Left lung (tissue), 10 donors: ENCODE measurements around the gene FLRT2. TPM values are rescaled to one million over a fixed set of nuclear protein-coding genes. Genes with fewer than 3 reads are reported as not detected.
A peak's percentile ranks its signal among the peaks of the same experiment; 100 is the strongest.

Source experiments
- ATAC-seq: fragments of 200-7000 bp; cut with Tn5 transposase; one replicate; pipeline ENCODE4 v1.9.1; 2020; ENCODE audit warnings: moderate library complexity
- DNase-seq, 4 donors: peaks; one replicate each; pipeline ENCODE4 v3.0.0-alpha.2; 2013 to 2020
- H3K27ac ChIP-seq, 2 donors: fragments of 200-600 bp; sonication (generic) in 1 of 2; one replicate each; pipeline versions ENCODE4 v1.5.0 to v1.8.0; 2020 to 2021
- H3K27me3 ChIP-seq, 2 donors: fragments of 200-600 bp; sonication (generic) in 1 of 2; one replicate each; pipeline versions ENCODE4 v1.5.0 to v1.8.0; 2020 to 2021
- H3K36me3 ChIP-seq, 2 donors: fragments of 200-600 bp; sonication (generic) in 1 of 2; one replicate each; pipeline versions ENCODE4 v1.5.0 to v1.8.0; 2020 to 2021
- H3K4me1 ChIP-seq, 2 donors: fragments of 200-600 bp; one replicate each; pipeline ENCODE4 v1.8.0; 2021
- H3K4me3 ChIP-seq, 2 donors: fragments of 200-600 bp; sonication (generic) in 1 of 2; one replicate each; pipeline versions ENCODE4 v1.5.0 to v1.8.0; 2020 to 2021; ENCODE audit warnings: mild to moderate bottlenecking in 1 of 2
- H3K9me3 ChIP-seq, 2 donors: fragments of 200-600 bp; sonication (generic) in 1 of 2; one replicate each; pipeline versions ENCODE4 v1.5.0 to v1.8.0; 2020 to 2021
- intact Hi-C, 2 donors: fragments of 100-400 bp; cut with DNase I; formaldehyde crosslinking; loops; one replicate each; pipeline versions ENCODE4 v1.11.2 to v1.14.2; 2022
- polyA plus RNA-seq, 6 donors: library from polyadenylated mRNA; unstranded; fragments of 120-200 nt; gene quantifications; one replicate each; pipeline ENCODE4 v1.2.1, GENCODE V29; 2013; ENCODE audit not compliant: insufficient read length in 6 of 6
- total RNA-seq, 2 donors: library from RNA; stranded (reverse); fragmentation: NEBNext Ultra II Directional; extraction: Animal tissue kit (Norgen Biotek cat#: 25700); gene quantifications; one replicate each; pipeline ENCODE4 v1.2.1, GENCODE V29; 2021
- TF ChIP-seq, protein P1 (sequence below), 2 donors: fragments of 200-600 bp; sonication (generic) in 1 of 2; IDR thresholded peaks; one replicate each; pipeline versions ENCODE4 v1.5.0 to v1.8.0; 2021; ENCODE audit warnings: antibody characterized with exemption in 2 of 2
- donor health status: DM: no; HTN: yes; CAD: no.
- donor health status: DM: no; HTN: no; CAD: no.

FLRT2 gene
- total and polyA plus RNA-seq, 8 donors = 19.1 to 51.3 (median 35.3) TPM

DNA sequence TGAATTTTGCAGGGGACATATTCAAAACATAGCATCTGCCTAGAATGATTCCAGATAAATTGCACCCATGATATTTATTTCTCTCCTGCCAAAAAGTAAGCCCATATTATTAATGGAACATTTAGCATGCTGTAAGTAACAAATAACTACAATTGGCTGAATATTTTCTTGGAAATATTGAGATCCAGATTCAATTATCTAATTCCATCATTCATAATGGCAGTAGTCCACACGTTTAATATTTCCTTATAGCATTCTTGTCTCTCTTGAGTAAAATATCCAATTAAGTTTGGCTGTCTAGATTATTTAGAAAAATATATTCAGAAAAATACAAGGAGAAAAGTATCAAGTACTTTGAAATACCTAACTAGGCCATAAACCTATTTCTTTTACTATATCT is 157.5 kb downstream of the FLRT2 start:
- H3K4me1 ChIP-seq = no peaks in the 10 kb centered on the region

DNA sequence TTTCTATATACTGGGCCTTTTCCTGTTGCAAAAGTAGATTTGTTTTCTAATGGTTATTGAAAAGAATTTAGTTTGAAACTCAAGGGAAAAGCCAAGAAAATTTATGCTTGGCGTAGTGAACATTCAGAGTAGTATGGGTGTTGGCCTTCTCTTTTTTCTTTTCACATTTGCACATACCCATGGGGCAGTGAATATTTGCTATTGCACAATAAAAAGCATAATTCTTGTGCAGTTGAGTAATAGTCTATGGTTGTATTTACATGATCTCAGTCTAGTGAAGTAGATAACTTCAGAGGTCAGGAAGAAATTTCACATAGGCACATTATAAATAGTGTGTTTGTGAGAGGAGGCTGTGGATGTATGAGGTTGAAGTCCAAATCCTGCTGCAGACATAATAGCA is 158.1 kb downstream of the FLRT2 start:
- H3K9me3 ChIP-seq = no peaks in the 10 kb centered on the region
- no peak overlapping the region for H3K4me3 ChIP-seq
- intact Hi-C loops = no loop called here
- DNase-seq = no peak
- peak; percentile 73 for ATAC-seq
- no peak overlapping the region for H3K27ac ChIP-seq
- no peaks in the 10 kb centered on the region for H3K36me3 ChIP-seq
- H3K27me3 ChIP-seq = no peaks in the 10 kb centered on the region
- TF ChIP-seq, protein P1, sequence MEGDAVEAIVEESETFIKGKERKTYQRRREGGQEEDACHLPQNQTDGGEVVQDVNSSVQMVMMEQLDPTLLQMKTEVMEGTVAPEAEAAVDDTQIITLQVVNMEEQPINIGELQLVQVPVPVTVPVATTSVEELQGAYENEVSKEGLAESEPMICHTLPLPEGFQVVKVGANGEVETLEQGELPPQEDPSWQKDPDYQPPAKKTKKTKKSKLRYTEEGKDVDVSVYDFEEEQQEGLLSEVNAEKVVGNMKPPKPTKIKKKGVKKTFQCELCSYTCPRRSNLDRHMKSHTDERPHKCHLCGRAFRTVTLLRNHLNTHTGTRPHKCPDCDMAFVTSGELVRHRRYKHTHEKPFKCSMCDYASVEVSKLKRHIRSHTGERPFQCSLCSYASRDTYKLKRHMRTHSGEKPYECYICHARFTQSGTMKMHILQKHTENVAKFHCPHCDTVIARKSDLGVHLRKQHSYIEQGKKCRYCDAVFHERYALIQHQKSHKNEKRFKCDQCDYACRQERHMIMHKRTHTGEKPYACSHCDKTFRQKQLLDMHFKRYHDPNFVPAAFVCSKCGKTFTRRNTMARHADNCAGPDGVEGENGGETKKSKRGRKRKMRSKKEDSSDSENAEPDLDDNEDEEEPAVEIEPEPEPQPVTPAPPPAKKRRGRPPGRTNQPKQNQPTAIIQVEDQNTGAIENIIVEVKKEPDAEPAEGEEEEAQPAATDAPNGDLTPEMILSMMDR (IDR thresholded peaks at IDR 0.05) = no peak
- H3K4me1 ChIP-seq = no peaks in the 10 kb centered on the region

More for the DNA sequence above, 157.5 kb downstream of the FLRT2 start:
- intact Hi-C loops = no loop called here
- H3K27me3 ChIP-seq = no peaks in the 10 kb centered on the region
- no peak overlapping the region for H3K27ac ChIP-seq
- TF ChIP-seq, protein P1 (IDR thresholded peaks at IDR 0.05) = no peak
- no peak overlapping the region for H3K4me3 ChIP-seq
- H3K36me3 ChIP-seq = no peaks in the 10 kb centered on the region
- no peak for ATAC-seq
- H3K9me3 ChIP-seq = no peaks in the 10 kb centered on the region
- DNase-seq = no peak

DNA sequence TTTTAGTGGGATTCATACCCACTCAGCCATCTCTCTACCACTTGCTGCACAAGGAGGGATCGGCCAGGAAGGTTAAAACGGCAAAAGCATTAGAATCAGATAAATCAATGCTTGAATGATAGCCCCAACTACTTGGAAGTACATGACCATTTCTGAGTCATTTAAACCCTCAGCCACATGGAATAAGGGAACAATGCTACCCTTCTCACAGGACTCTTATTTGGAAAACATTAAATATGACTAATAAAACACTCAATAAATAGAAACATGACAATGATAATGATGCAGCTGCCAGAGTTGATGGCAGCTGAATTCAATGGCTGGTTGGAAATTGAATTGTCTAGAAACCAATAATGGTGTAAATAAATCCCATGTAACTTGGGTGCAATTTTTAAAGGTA is 165.4 kb downstream of the FLRT2 start:
- Histone ChIP-seq H3K4me3 (no peak overlapping the region), H3K9me3 (no peaks in the 10 kb centered on the region), H3K27ac (no peak overlapping the region), H3K36me3 (no peaks in the 10 kb centered on the region), H3K4me1 (no peaks in the 10 kb centered on the region), H3K27me3 (no peaks in the 10 kb centered on the region)
- intact Hi-C loops = no loop called here
- ATAC-seq (no peak), DNase-seq (no peak)
- TF ChIP-seq, protein P1 (IDR thresholded peaks at IDR 0.05) = no peak

DNA sequence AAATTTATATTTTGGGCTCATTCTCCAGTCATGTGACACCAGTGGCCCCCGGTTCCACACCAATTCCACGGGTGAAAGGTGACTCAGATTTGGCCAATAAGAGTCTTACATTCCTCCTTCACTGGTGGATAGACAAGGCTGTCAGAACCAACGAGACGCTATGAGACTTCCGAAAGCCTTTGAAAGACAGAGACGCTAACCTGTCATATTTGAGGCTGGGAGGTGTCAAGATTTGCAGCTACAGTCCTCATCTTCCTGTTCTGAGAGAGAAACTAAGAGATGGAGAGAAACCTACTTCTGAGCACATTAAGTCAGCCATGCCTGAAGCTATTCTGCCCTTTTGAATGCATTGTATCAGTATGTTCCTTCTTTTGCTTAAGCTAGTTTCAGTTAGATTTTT is 171.2 kb downstream of the FLRT2 start:
- Histone ChIP-seq H3K4me3 (no peak overlapping the region), H3K27ac (no peak overlapping the region), H3K9me3 (no peaks in the 10 kb centered on the region), H3K36me3 (no peaks in the 10 kb centered on the region), H3K4me1 (no peaks in the 10 kb centered on the region), H3K27me3 (no peaks in the 10 kb centered on the region)
- intact Hi-C loops = no loop called here
- DNase-seq (no peak), ATAC-seq (no peak)
- TF ChIP-seq, protein P1 (IDR thresholded peaks at IDR 0.05) = no peak

DNA sequence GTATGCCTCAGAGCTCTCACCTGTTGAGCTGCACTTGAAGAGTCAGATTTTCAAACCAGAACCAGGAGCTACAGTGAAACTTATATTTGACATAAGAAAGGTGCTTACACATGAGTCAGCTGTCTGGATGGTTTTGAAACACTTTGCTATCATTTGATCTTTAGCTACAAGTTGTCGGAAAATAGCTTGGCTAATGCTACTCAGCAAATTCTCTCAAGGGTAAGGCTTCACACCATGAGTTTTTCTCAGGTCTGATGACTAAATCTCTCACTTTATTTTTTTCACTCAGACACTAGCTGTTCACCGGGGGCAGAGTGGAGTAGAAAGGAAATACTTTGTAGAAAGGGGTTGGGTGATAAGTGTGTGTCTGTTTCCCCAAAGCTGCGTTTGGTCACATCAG is 171.8 kb downstream of the FLRT2 start:
- intact Hi-C loops = no loop called here
- no peak for DNase-seq
- ATAC-seq = no peak
- Histone ChIP-seq H3K4me1 (no peaks in the 10 kb centered on the region), H3K36me3 (no peaks in the 10 kb centered on the region), H3K9me3 (no peaks in the 10 kb centered on the region), H3K27ac (no peak overlapping the region), H3K4me3 (no peak overlapping the region), H3K27me3 (no peaks in the 10 kb centered on the region)
- TF ChIP-seq, protein P1 (IDR thresholded peaks at IDR 0.05) = no peak
